ENCODE measurements around the gene MIDN.

GRCh38 chr19:1265615-1266128 is 17.3 kb downstream of the MIDN start:
- no peak for TF ChIP-seq CTCF (IDR thresholded peaks at IDR 0.05)
- no peak for TF ChIP-seq POLR2A (IDR thresholded peaks at IDR 0.05)
- no peak for TF ChIP-seq POLR2AphosphoS5 (IDR thresholded peaks at IDR 0.05)

All from breast epithelium (tissue), 3 donors.